Measurements from ENCODE around the gene DIO1.

Gene DIO1

GRCh38 chr1:53895421-53895820 lies 1.4 kb downstream of the DIO1 start:
- DNase-seq = no peak

- DNase-seq = no peak
Measured at GRCh38 chr1:53896635-53897229, 2.7 kb downstream of the DIO1 start.

GRCh38 chr1:53899206-53899628 lies 5.2 kb downstream of the DIO1 start:
- no peak for DNase-seq

- no peak for DNase-seq
Measured at GRCh38 chr1:53899708-53900107, 5.7 kb downstream of the DIO1 start.

- no peak for DNase-seq
Measured at GRCh38 chr1:53902235-53903138, 8.5 kb downstream of the DIO1 start.

- no peak for DNase-seq
Measured at GRCh38 chr1:53905509-53905908, 11.5 kb downstream of the DIO1 start.

- no peak for DNase-seq
Measured at GRCh38 chr1:53906121-53906520, 12.1 kb downstream of the DIO1 start.

- DNase-seq = no peak
Measured at GRCh38 chr1:53909946-53910345, 16.0 kb downstream of the DIO1 start.

GRCh38 chr1:53911442-53911841 lies 17.5 kb downstream of the DIO1 start:
- no peak for DNase-seq

- DNase-seq = no peak
Measured at GRCh38 chr1:53913352-53914033, 19.5 kb downstream of the DIO1 start.

GRCh38 chr1:53918343-53918742 lies 24.4 kb downstream of the DIO1 start:
- no peak for DNase-seq

- DNase-seq = no peak
Measured at GRCh38 chr1:53919675-53920066, 25.7 kb downstream of the DIO1 start.

- no peak for DNase-seq
Measured at GRCh38 chr1:53927376-53927881, 33.4 kb downstream of the DIO1 start.

GRCh38 chr1:53929246-53929960 lies 35.4 kb downstream of the DIO1 start:
- DNase-seq = no peak

GRCh38 chr1:53930932-53931331 lies 36.9 kb downstream of the DIO1 start:
- no peak for DNase-seq

- no peak for DNase-seq
Measured at GRCh38 chr1:53931523-53931922, 37.5 kb downstream of the DIO1 start.

- DNase-seq = no peak
Measured at GRCh38 chr1:53934170-53934765, 40.3 kb downstream of the DIO1 start.

GRCh38 chr1:53936430-53936829 lies 42.4 kb downstream of the DIO1 start:
- DNase-seq = no peak

- no peak for DNase-seq
Measured at GRCh38 chr1:53938136-53938830, 44.3 kb downstream of the DIO1 start.

GRCh38 chr1:53942127-53942957 lies 48.4 kb downstream of the DIO1 start:
- DNase-seq = no peak

GRCh38 chr1:53943090-53943489 lies 49.1 kb downstream of the DIO1 start:
- no peak for DNase-seq
